ENCODE measurements around the gene CDPF1.
"Not testable (repeated sequence)": the region's sequence is repeated elsewhere in the genome, so short reads cannot be mapped to it uniquely, and the experiment has no call there.

The CDPF1 gene

GRCh38 chr22:46281866-46282678, 32.0 kb upstream of the CDPF1 start:
- no peak for DNase-seq

GRCh38 chr22:46280999-46281623, 31.0 kb upstream of the CDPF1 start:
- no peak for DNase-seq

GRCh38 chr22:46280063-46280817, 30.1 kb upstream of the CDPF1 start:
- DNase-seq: no peak

- DNase-seq: no peak
These were observed 28.9 kb upstream of the CDPF1 start for GRCh38 chr22:46278656-46279645.

- DNase-seq: no peak
These were observed 26.5 kb upstream of the CDPF1 start for GRCh38 chr22:46276563-46276962.

GRCh38 chr22:46275455-46276122, 25.5 kb upstream of the CDPF1 start:
- no peak for DNase-seq

- DNase-seq: no peak
These were observed 24.3 kb upstream of the CDPF1 start for GRCh38 chr22:46274381-46274780.

GRCh38 chr22:46273432-46274148, 23.5 kb upstream of the CDPF1 start:
- DNase-seq: no peak

- DNase-seq: no peak
These were observed 22.8 kb upstream of the CDPF1 start for GRCh38 chr22:46272762-46273431.

- no peak for DNase-seq
These were observed 22.1 kb upstream of the CDPF1 start for GRCh38 chr22:46272196-46272595.

- DNase-seq: no peak
These were observed 19.5 kb upstream of the CDPF1 start for GRCh38 chr22:46269564-46269963.

- peak; percentile 6 for DNase-seq
These were observed 17.6 kb upstream of the CDPF1 start, which contains the start of gene TTC38 for GRCh38 chr22:46267431-46268279. TSS of gene TTC38 (plus strand) at chr22:46268008. CDS start at chr22:46268040, 32 bp downstream.

- DNase-seq: not testable (repeated sequence)
These were observed 15.5 kb upstream of the CDPF1 start for GRCh38 chr22:46265627-46266026.

GRCh38 chr22:46264520-46264919, 14.4 kb upstream of the CDPF1 start:
- DNase-seq: not testable (repeated sequence)

- no peak for DNase-seq
These were observed 13.1 kb upstream of the CDPF1 start, which contains the start of gene PKDREJ for GRCh38 chr22:46263216-46263590. TSS of gene PKDREJ (minus strand) at chr22:46263343. CDS start at chr22:46263322, 21 bp downstream.

- no peak for DNase-seq
These were observed 12.5 kb upstream of the CDPF1 start for GRCh38 chr22:46262449-46263215.

GRCh38 chr22:46260038-46260437, 9.9 kb upstream of the CDPF1 start:
- no peak for DNase-seq

GRCh38 chr22:46259374-46259773, 9.3 kb upstream of the CDPF1 start:
- DNase-seq: no peak
